ENCODE data around the gene MARCKSL1. TPM values are rescaled to one million over a fixed set of nuclear protein-coding genes. Genes with fewer than 3 reads are reported as not detected.

The MARCKSL1 gene
- total and polyA plus RNA-seq, 2 of the 13 experiments (the other 11 are each of a cell fraction or from before 2014, with no cell fraction given), result 81.9 to 155 TPM

DNA sequence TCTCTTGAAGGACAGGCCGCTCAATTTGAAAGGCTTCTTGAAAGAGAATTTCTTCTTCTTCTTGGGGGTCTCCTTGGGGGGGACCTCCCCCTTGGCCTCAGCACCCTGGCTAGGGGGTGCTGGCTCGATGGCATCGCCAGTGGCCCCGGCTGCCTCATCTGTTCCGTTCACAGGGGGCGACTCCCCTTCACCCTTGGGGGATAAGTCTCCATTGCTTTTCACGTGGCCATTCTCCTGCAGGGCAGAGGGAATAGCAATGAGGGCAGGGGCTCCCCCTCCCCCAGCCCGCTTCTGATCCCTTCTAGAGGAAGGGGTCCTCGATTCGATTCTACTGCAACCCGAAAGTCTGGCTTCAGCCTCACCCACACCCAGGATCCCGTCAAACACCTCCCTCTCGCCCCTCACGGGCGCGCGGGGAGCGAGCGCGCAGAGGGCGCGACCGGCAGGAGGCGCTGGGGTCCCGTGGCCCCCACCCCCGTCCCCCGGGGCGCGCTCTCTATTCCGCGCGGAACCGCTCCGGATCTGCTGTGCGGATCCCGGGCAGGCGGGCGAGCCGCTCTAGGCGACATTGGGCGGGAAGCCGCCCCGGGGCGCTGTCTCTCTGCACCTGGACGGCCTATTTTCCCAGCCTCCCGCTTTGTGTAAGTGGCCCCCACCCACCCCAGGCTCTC, 1.0 kb downstream of the MARCKSL1 start (continued):
- TF ChIP-seq KIAA2018 (CRISPR knock-in tag; IDR thresholded peaks at IDR 0.05; ENCODE audit: borderline replicate concordance), result no peak
- no peak for TF ChIP-seq ZNF34 (CRISPR knock-in tag; IDR thresholded peaks at IDR 0.05; ENCODE audit: borderline replicate concordance)
- peak; percentile 78; the same call in 1 of the 2 replicates for TF ChIP-seq ZNF670 (CRISPR knock-in tag; IDR thresholded peaks at IDR 0.05; ENCODE audit: borderline replicate concordance)
- TF ChIP-seq, protein P1, sequence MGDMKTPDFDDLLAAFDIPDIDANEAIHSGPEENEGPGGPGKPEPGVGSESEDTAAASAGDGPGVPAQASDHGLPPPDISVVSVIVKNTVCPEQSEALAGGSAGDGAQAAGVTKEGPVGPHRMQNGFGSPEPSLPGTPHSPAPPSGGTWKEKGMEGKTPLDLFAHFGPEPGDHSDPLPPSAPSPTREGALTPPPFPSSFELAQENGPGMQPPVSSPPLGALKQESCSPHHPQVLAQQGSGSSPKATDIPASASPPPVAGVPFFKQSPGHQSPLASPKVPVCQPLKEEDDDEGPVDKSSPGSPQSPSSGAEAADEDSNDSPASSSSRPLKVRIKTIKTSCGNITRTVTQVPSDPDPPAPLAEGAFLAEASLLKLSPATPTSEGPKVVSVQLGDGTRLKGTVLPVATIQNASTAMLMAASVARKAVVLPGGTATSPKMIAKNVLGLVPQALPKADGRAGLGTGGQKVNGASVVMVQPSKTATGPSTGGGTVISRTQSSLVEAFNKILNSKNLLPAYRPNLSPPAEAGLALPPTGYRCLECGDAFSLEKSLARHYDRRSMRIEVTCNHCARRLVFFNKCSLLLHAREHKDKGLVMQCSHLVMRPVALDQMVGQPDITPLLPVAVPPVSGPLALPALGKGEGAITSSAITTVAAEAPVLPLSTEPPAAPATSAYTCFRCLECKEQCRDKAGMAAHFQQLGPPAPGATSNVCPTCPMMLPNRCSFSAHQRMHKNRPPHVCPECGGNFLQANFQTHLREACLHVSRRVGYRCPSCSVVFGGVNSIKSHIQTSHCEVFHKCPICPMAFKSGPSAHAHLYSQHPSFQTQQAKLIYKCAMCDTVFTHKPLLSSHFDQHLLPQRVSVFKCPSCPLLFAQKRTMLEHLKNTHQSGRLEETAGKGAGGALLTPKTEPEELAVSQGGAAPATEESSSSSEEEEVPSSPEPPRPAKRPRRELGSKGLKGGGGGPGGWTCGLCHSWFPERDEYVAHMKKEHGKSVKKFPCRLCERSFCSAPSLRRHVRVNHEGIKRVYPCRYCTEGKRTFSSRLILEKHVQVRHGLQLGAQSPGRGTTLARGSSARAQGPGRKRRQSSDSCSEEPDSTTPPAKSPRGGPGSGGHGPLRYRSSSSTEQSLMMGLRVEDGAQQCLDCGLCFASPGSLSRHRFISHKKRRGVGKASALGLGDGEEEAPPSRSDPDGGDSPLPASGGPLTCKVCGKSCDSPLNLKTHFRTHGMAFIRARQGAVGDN (CRISPR knock-in tag; IDR thresholded peaks at IDR 0.05), result peak; percentile 55
- peak; percentile 50; the same call in 1 of the 2 replicates for TF ChIP-seq MAX (IDR thresholded peaks at IDR 0.05)
- TF ChIP-seq CBFB (CRISPR knock-in tag; IDR thresholded peaks at IDR 0.05), result 0 out of 2 replicates have a peak, but pooled peaks have one; percentile 55
- no peak for TF ChIP-seq ZNF83 (CRISPR knock-in tag; IDR thresholded peaks at IDR 0.05; ENCODE audit: borderline replicate concordance)
- TF ChIP-seq, protein P2, sequence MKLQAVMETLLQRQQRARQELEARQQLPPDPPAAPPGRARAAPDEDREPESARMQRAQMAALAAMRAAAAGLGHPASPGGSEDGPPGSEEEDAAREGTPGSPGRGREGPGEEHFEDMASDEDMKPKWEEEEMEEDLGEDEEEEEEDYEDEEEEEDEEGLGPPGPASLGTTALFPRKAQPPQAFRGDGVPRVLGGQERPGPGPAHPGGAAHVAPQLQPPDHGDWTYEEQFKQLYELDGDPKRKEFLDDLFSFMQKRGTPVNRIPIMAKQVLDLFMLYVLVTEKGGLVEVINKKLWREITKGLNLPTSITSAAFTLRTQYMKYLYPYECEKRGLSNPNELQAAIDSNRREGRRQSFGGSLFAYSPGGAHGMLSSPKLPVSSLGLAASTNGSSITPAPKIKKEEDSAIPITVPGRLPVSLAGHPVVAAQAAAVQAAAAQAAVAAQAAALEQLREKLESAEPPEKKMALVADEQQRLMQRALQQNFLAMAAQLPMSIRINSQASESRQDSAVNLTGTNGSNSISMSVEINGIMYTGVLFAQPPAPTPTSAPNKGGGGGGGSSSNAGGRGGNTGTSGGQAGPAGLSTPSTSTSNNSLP (IDR thresholded peaks at IDR 0.05; ENCODE audit: low read depth, low read length), result no peak
- TF ChIP-seq KLF11 (CRISPR knock-in tag; IDR thresholded peaks at IDR 0.05), result no peak
- TF ChIP-seq, protein P3, sequence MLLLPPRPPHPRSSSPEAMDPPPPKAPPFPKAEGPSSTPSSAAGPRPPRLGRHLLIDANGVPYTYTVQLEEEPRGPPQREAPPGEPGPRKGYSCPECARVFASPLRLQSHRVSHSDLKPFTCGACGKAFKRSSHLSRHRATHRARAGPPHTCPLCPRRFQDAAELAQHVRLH (CRISPR knock-in tag; IDR thresholded peaks at IDR 0.05; ENCODE audit: borderline replicate concordance, low read depth), result 0 out of 2 replicates have a peak, but pooled peaks have one; percentile 23
- TF ChIP-seq CREBL2 (CRISPR knock-in tag; IDR thresholded peaks at IDR 0.05; ENCODE audit: borderline replicate concordance), result no peak
- 0 out of 2 replicates have a peak, but pooled peaks have one; percentile 39 for TF ChIP-seq BCL6 (CRISPR knock-in tag; IDR thresholded peaks at IDR 0.05)
- TF ChIP-seq ATF7-NPFF (CRISPR knock-in tag; IDR thresholded peaks at IDR 0.05; ENCODE audit: low read depth), result 0 out of 2 replicates have a peak, but pooled peaks have one; percentile 19

Data from HepG2 (cell line).